Measurements from ENCODE around the gene USP7. TPM values are rescaled to one million over a fixed set of nuclear protein-coding genes. Genes with fewer than 3 reads are reported as not detected.

Gene USP7
- total RNA-seq, 1 experiment from 2014 or later, result 73.8 TPM

GRCh38 chr16:8863594-8864424 lies 99.9 kb downstream of the USP7 start:
- H3K27ac ChIP-seq (ENCODE audit: low read length), result no peak overlapping the region
- peaks cover 33% of the 10 kb centered on the region for H4K20me1 ChIP-seq (ENCODE audit: low read length)
- intact Hi-C loops (cut with micrococcal nuclease), result no loop called here
- H3K4me1 ChIP-seq (ENCODE audit: insufficient read depth, low read length), result peaks cover 8% of the 10 kb centered on the region; the same call in 1 of the 2 replicates
- H3K27me3 ChIP-seq (ENCODE audit: low read length), result no peaks in the 10 kb centered on the region
- H3K9ac ChIP-seq (ENCODE audit: low read length), result no peak overlapping the region
- TF ChIP-seq EZH2 (IDR thresholded peaks at IDR 0.05; ENCODE audit: low read length, unreplicated experiment) (no peak), EZH2phosphoT487 (IDR thresholded peaks at IDR 0.05; ENCODE audit: borderline replicate concordance, low read length) (no peak), CTCF (conservative IDR thresholded peaks at IDR 0.05; ENCODE audit: low read depth, low read length) (no peak)
- no peaks in the 10 kb centered on the region for H3K9me2 ChIP-seq (replicated peaks; ENCODE audit: low read length)
- BruUV-seq (replicated peaks), result no TSS peak
- DNase-seq, result no peak
- no peaks in the 10 kb centered on the region for H3F3A ChIP-seq (ENCODE audit: low read length, unreplicated experiment)
- ChIA-PET POLR2A (ENCODE audit: unreplicated experiment) (no interaction called here), CTCF (no interaction called here)
- H3K36me3 ChIP-seq (ENCODE audit: low read depth, low read length), result no peaks in the 10 kb centered on the region
- 0 out of 2 replicates have a peak, but pooled peaks have one; percentile 9 for ATAC-seq
- no peak overlapping the region for H3K4me2 ChIP-seq (ENCODE audit: low read length)
- H3K79me2 ChIP-seq (ENCODE audit: low read length), result peaks cover 76% of the 10 kb centered on the region
- no peak overlapping the region for H2AFZ ChIP-seq (ENCODE audit: low read length)
- no peak overlapping the region for H3K4me3 ChIP-seq (ENCODE audit: low read length)
- H3K9me3 ChIP-seq (ENCODE audit: low read length), result no peaks in the 10 kb centered on the region

GRCh38 chr16:8862309-8863130 lies 101.2 kb downstream of the USP7 start:
- ChIA-PET POLR2A (ENCODE audit: unreplicated experiment) (interaction anchor here (0.6 kb wide), 1 partner anchor 23 kb away, joined by 4 read pairs; no protein-coding TSS in a partner anchor), CTCF (no interaction called here)
- no peak for DNase-seq
- Histone ChIP-seq H3F3A (ENCODE audit: low read length, unreplicated experiment) (no peaks in the 10 kb centered on the region), H3K27ac (ENCODE audit: low read length) (no peak overlapping the region), H3K4me3 (ENCODE audit: low read length) (no peak overlapping the region), H3K36me3 (ENCODE audit: low read depth, low read length) (no peaks in the 10 kb centered on the region), H3K79me2 (ENCODE audit: low read length) (peaks cover 69% of the 10 kb centered on the region), H3K9me3 (ENCODE audit: low read length) (no peaks in the 10 kb centered on the region), H4K20me1 (ENCODE audit: low read length) (peaks cover 27% of the 10 kb centered on the region), H2AFZ (ENCODE audit: low read length) (no peak overlapping the region), H3K4me2 (ENCODE audit: low read length) (no peak overlapping the region), H3K9ac (ENCODE audit: low read length) (no peak overlapping the region), H3K4me1 (ENCODE audit: insufficient read depth, low read length) (peaks cover 8% of the 10 kb centered on the region; the same call in 1 of the 2 replicates), H3K27me3 (ENCODE audit: low read length) (no peaks in the 10 kb centered on the region), H3K9me2 (replicated peaks; ENCODE audit: low read length) (no peaks in the 10 kb centered on the region)
- no peak for TF ChIP-seq EZH2 (IDR thresholded peaks at IDR 0.05; ENCODE audit: low read length, unreplicated experiment)
- TF ChIP-seq CTCF (conservative IDR thresholded peaks at IDR 0.05; ENCODE audit: low read depth, low read length), result no peak
- no peak for TF ChIP-seq EZH2phosphoT487 (IDR thresholded peaks at IDR 0.05; ENCODE audit: borderline replicate concordance, low read length)
- intact Hi-C loops (cut with micrococcal nuclease), result no loop called here
- no peak for ATAC-seq
- BruUV-seq (replicated peaks), result no TSS peak
